SU-DHL-6 (cell line): ENCODE results near the gene TAPT1.

Experiments used
- H2AFZ ChIP-seq: fragments of 200-600 bp; sonication (generic); 2 replicates; pipeline ENCODE4 v1.6.1; 2014; ENCODE audit warnings: low read depth, mild to moderate bottlenecking, moderate library complexity, mixed read lengths, antibody characterized with exemption, low read length; ENCODE audit not compliant: severe bottlenecking
- H3F3A ChIP-seq: fragments of 200-600 bp; shearing (Covaris generic); 2 replicates; pipeline ENCODE4 v1.6.0; 2016; ENCODE audit warnings: antibody characterized with exemption, mild to moderate bottlenecking; ENCODE audit not compliant: insufficient read depth
- H3K27ac ChIP-seq: fragments of 200-600 bp; sonication (generic); 2 replicates; pipeline ENCODE4 v1.5.1; 2016; ENCODE audit warnings: low read depth, mild to moderate bottlenecking, low read length, moderate library complexity, mixed read lengths
- H3K27me3 ChIP-seq: fragments of 200-600 bp; sonication (generic), shearing (Covaris generic); 2 replicates; pipeline ENCODE4 v1.6.0; 2014; ENCODE audit warnings: mild to moderate bottlenecking, low read length
- H3K36me3 ChIP-seq: fragments of 200-600 bp; sonication (generic); 2 replicates; pipeline ENCODE4 v1.6.1; 2014; ENCODE audit warnings: mild to moderate bottlenecking, low read length, mixed read lengths
- H3K4me2 ChIP-seq: fragments of 300-600, 200-600 bp; shearing (Covaris generic), sonication (generic); 2 replicates; pipeline ENCODE4 v1.6.0; 2014; ENCODE audit warnings: low read length, low read depth, mild to moderate bottlenecking; ENCODE audit not compliant: poor library complexity, severe bottlenecking
- H3K4me3 ChIP-seq: fragments of 200-600 bp; sonication (generic); 2 replicates; pipeline ENCODE4 v1.5.1; 2014; ENCODE audit warnings: antibody characterized with exemption, low read length, mild to moderate bottlenecking, mixed read lengths; ENCODE audit not compliant: insufficient read depth, poor library complexity, severe bottlenecking
- H3K79me2 ChIP-seq: fragments of 200-600 bp; sonication (generic); 2 replicates; pipeline ENCODE4 v1.6.1; 2014; ENCODE audit warnings: mild to moderate bottlenecking, low read length, moderate library complexity; ENCODE audit not compliant: insufficient read depth
- H3K9ac ChIP-seq: fragments of 200-600 bp; sonication (generic); 2 replicates; pipeline ENCODE4 v1.7.0; 2014; ENCODE audit warnings: mild to moderate bottlenecking, low read length
- H3K9me2 ChIP-seq: fragments of 200-600 bp; sonication (generic); replicated peaks from 2 replicates; pipeline ENCODE4 v1.6.1; 2014; ENCODE audit warnings: low read length; ENCODE audit not compliant: insufficient read depth
- H3K9me3 ChIP-seq: fragments of 200-600 bp; sonication (generic); 2 replicates; pipeline ENCODE4 v1.6.1; 2014; ENCODE audit warnings: low read length, mixed read lengths; ENCODE audit not compliant: insufficient read depth
- H4K20me1 ChIP-seq: fragments of 200-600 bp; sonication (generic); 2 replicates; pipeline ENCODE4 v1.6.1; 2014; ENCODE audit warnings: low read depth, mild to moderate bottlenecking, antibody characterized with exemption, low read length, moderate library complexity, mixed read lengths
- EZH2phosphoT487 ChIP-seq: fragments of 200-600 bp; sonication (generic), shearing (Covaris generic); conservative IDR thresholded peaks from 2 replicates; pipeline ENCODE4 v1.6.1; 2018; ENCODE audit warnings: mild to moderate bottlenecking, antibody characterized with exemption, low read length, moderate library complexity, mixed read lengths
- TF ChIP-seq, protein P1 (sequence below): fragments of 200-600 bp; sonication (generic); IDR thresholded peaks from one replicate; pipeline ENCODE4 v1.5.1; 2017; ENCODE audit warnings: antibody characterized with exemption, mild to moderate bottlenecking, low read length, moderate library complexity; ENCODE audit not compliant: insufficient read depth, poor library complexity, severe bottlenecking

The TAPT1 gene

DNA sequence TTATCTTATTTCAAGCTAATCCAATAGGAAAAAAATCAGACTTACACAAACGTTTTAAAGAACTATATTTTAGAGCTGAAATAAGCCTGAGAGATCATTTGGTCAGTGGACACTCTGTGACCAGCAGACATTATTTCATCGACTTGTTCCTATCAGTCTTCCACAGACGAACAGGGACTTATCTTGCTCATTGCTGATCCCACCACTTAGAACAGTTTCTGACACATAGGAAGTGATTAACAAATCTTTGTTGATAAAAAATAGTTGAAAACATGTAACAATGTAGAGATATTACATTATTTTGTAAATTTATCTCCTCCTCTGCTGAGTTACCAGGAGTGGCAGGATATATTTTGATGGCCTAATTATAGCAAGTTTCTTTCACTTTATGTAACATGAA is 65.8 kb downstream of the TAPT1 start:
- Histone ChIP-seq H3K4me2 (no peak overlapping the region), H2AFZ (no peak overlapping the region), H3K79me2 (no peaks in the 10 kb centered on the region), H4K20me1 (no peaks in the 10 kb centered on the region), H3K27me3 (no peaks in the 10 kb centered on the region), H3K27ac (no peak overlapping the region), H3K9me2 (no peaks in the 10 kb centered on the region), H3K9ac (no peak overlapping the region), H3K4me3 (no peak overlapping the region), H3K9me3 (no peaks in the 10 kb centered on the region), H3K36me3 (no peaks in the 10 kb centered on the region), H3F3A (no peaks in the 10 kb centered on the region)
- TF ChIP-seq, protein P1, sequence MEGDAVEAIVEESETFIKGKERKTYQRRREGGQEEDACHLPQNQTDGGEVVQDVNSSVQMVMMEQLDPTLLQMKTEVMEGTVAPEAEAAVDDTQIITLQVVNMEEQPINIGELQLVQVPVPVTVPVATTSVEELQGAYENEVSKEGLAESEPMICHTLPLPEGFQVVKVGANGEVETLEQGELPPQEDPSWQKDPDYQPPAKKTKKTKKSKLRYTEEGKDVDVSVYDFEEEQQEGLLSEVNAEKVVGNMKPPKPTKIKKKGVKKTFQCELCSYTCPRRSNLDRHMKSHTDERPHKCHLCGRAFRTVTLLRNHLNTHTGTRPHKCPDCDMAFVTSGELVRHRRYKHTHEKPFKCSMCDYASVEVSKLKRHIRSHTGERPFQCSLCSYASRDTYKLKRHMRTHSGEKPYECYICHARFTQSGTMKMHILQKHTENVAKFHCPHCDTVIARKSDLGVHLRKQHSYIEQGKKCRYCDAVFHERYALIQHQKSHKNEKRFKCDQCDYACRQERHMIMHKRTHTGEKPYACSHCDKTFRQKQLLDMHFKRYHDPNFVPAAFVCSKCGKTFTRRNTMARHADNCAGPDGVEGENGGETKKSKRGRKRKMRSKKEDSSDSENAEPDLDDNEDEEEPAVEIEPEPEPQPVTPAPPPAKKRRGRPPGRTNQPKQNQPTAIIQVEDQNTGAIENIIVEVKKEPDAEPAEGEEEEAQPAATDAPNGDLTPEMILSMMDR = no peak
- TF ChIP-seq EZH2phosphoT487 = no peak

DNA sequence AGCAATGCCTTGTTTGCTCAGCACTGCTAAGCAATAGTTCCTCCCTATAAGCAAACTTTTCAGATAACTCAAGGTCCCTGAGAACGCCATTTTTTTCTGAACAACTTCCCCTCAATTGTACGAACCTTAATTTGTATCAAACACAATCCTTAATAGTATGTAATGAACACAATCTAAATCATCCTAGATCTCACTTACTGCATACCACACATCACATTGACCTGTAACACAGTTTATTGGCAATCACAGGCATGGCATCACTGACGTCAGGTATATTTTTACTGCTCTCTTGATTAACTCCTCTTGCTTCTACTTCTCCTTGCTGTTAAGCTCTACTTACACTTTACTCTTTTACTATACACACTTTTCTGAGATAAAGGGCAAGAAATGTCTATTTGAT is 67.0 kb downstream of the TAPT1 start:
- H3K27me3 ChIP-seq = no peaks in the 10 kb centered on the region
- H3K27ac ChIP-seq = no peak overlapping the region
- H3K79me2 ChIP-seq = no peaks in the 10 kb centered on the region
- H3K4me2 ChIP-seq = no peak overlapping the region
- H2AFZ ChIP-seq = no peak overlapping the region
- H3K4me3 ChIP-seq = no peak overlapping the region
- H3K36me3 ChIP-seq = no peaks in the 10 kb centered on the region
- TF ChIP-seq, protein P1 = no peak
- H3K9ac ChIP-seq = no peak overlapping the region
- H3K9me2 ChIP-seq = no peaks in the 10 kb centered on the region
- H3F3A ChIP-seq = no peaks in the 10 kb centered on the region
- no peaks in the 10 kb centered on the region for H3K9me3 ChIP-seq
- H4K20me1 ChIP-seq = no peaks in the 10 kb centered on the region

DNA sequence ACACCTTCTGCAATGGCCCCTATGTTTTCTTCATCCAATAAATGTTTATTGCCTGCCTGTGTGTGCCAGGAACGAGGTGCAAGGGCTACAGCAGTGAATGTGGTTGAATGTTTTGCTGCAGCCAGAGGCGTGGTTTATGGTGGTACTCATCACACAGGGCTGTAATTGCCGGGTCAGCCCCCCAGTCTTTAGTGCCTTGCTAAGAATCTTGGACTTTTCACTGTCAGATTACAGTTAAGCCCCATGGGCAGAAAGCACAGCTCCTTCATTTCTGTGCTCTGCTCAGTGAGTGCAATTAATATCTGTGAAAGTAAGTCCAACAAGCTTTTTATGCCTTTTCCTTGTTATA is 67.8 kb downstream of the TAPT1 start:
- H3K27me3 ChIP-seq = no peaks in the 10 kb centered on the region
- H3K36me3 ChIP-seq = no peaks in the 10 kb centered on the region
- H3K9me3 ChIP-seq = no peaks in the 10 kb centered on the region
- H4K20me1 ChIP-seq = no peaks in the 10 kb centered on the region
- no peak overlapping the region for H3K27ac ChIP-seq
- H3K4me2 ChIP-seq = no peak overlapping the region
- H3K9me2 ChIP-seq = no peaks in the 10 kb centered on the region
- no peak overlapping the region for H3K4me3 ChIP-seq
- H2AFZ ChIP-seq = no peak overlapping the region
- H3K9ac ChIP-seq = no peak overlapping the region
- TF ChIP-seq, protein P1 = no peak
- TF ChIP-seq EZH2phosphoT487 = no peak
- H3F3A ChIP-seq = no peaks in the 10 kb centered on the region
- H3K79me2 ChIP-seq = no peaks in the 10 kb centered on the region
